ENCODE measurements around the gene PTPRQ.

Gene PTPRQ

GRCh38 chr12:80504389-80505163, 60.5 kb downstream of the PTPRQ start:
- H3K27ac ChIP-seq (ENCODE audit: low read depth, low read length) = no peak overlapping the region
- H3K36me3 ChIP-seq (ENCODE audit: insufficient read depth, low read length) = no peaks in the 10 kb centered on the region
- no peaks in the 10 kb centered on the region for H3K4me1 ChIP-seq (ENCODE audit: insufficient read depth, low read length)
- H3K4me3 ChIP-seq (ENCODE audit: low read length) = no peak overlapping the region
- H3K27me3 ChIP-seq (ENCODE audit: insufficient read depth, low read length) = no peaks in the 10 kb centered on the region
- no peak overlapping the region for H3K9ac ChIP-seq (ENCODE audit: low read depth, low read length)
- no peaks in the 10 kb centered on the region for H3K9me3 ChIP-seq (ENCODE audit: insufficient read depth, low read depth, low read length)
- 61% methylated on average over 2 of the region's 2 CpGs for WGBS

- H3K27ac ChIP-seq (ENCODE audit: low read depth, low read length) = no peak overlapping the region
- H3K4me3 ChIP-seq (ENCODE audit: low read length) = no peak overlapping the region
- no peaks in the 10 kb centered on the region for H3K4me1 ChIP-seq (ENCODE audit: insufficient read depth, low read length)
- no peak overlapping the region for H3K9ac ChIP-seq (ENCODE audit: low read depth, low read length)
- no peaks in the 10 kb centered on the region for H3K36me3 ChIP-seq (ENCODE audit: insufficient read depth, low read length)
- WGBS = 83% methylated on average over 1 of the region's 1 CpG
- no peaks in the 10 kb centered on the region for H3K27me3 ChIP-seq (ENCODE audit: insufficient read depth, low read length)
- H3K9me3 ChIP-seq (ENCODE audit: insufficient read depth, low read depth, low read length) = no peaks in the 10 kb centered on the region
Observed at GRCh38 chr12:80509781-80510556, 65.9 kb downstream of the PTPRQ start.

- H3K9ac ChIP-seq (ENCODE audit: low read depth, low read length) = no peak overlapping the region
Observed at GRCh38 chr12:80512781-80513180, 68.7 kb downstream of the PTPRQ start.

GRCh38 chr12:80513211-80513610, 69.2 kb downstream of the PTPRQ start:
- 95% methylated on average over 18 of the region's 18 CpGs for WGBS
- H3K27ac ChIP-seq (ENCODE audit: low read depth, low read length) = no peak overlapping the region
- 0 out of 2 replicates have a peak, but pooled peaks cover 6% of the 10 kb centered on the region for H3K9me3 ChIP-seq (ENCODE audit: insufficient read depth, low read depth, low read length)
- H3K9ac ChIP-seq (ENCODE audit: low read depth, low read length) = no peak overlapping the region
- H3K4me1 ChIP-seq (ENCODE audit: insufficient read depth, low read length) = no peaks in the 10 kb centered on the region
- H3K36me3 ChIP-seq (ENCODE audit: insufficient read depth, low read length) = no peaks in the 10 kb centered on the region
- no peak overlapping the region for H3K4me3 ChIP-seq (ENCODE audit: low read length)
- H3K27me3 ChIP-seq (ENCODE audit: insufficient read depth, low read length) = no peaks in the 10 kb centered on the region

More at GRCh38 chr12:80512781-80513180, 68.7 kb downstream of the PTPRQ start:
- Histone ChIP-seq H3K9me3 (ENCODE audit: insufficient read depth, low read depth, low read length) (0 out of 2 replicates have a peak, but pooled peaks cover 3% of the 10 kb centered on the region), H3K36me3 (ENCODE audit: insufficient read depth, low read length) (no peaks in the 10 kb centered on the region), H3K27ac (ENCODE audit: low read depth, low read length) (no peak overlapping the region), H3K27me3 (ENCODE audit: insufficient read depth, low read length) (no peaks in the 10 kb centered on the region), H3K4me3 (ENCODE audit: low read length) (no peak overlapping the region), H3K4me1 (ENCODE audit: insufficient read depth, low read length) (no peaks in the 10 kb centered on the region)
- WGBS = 84% methylated on average over 11 of the region's 11 CpGs

GRCh38 chr12:80517655-80518054, 73.6 kb downstream of the PTPRQ start:
- 98% methylated on average over 2 of the region's 2 CpGs for WGBS
- no peak overlapping the region for H3K4me3 ChIP-seq (ENCODE audit: low read length)
- H3K9ac ChIP-seq (ENCODE audit: low read depth, low read length) = no peak overlapping the region
- no peaks in the 10 kb centered on the region for H3K4me1 ChIP-seq (ENCODE audit: insufficient read depth, low read length)
- 0 out of 2 replicates have a peak, but pooled peaks cover 6% of the 10 kb centered on the region for H3K9me3 ChIP-seq (ENCODE audit: insufficient read depth, low read depth, low read length)
- no peaks in the 10 kb centered on the region for H3K36me3 ChIP-seq (ENCODE audit: insufficient read depth, low read length)
- H3K27me3 ChIP-seq (ENCODE audit: insufficient read depth, low read length) = no peaks in the 10 kb centered on the region
- H3K27ac ChIP-seq (ENCODE audit: low read depth, low read length) = no peak overlapping the region

- Histone ChIP-seq H3K4me3 (ENCODE audit: low read length) (no peak overlapping the region), H3K27me3 (ENCODE audit: insufficient read depth, low read length) (no peaks in the 10 kb centered on the region), H3K27ac (ENCODE audit: low read depth, low read length) (no peak overlapping the region), H3K9me3 (ENCODE audit: insufficient read depth, low read depth, low read length) (no peaks in the 10 kb centered on the region), H3K4me1 (ENCODE audit: insufficient read depth, low read length) (no peaks in the 10 kb centered on the region), H3K36me3 (ENCODE audit: insufficient read depth, low read length) (no peaks in the 10 kb centered on the region), H3K9ac (ENCODE audit: low read depth, low read length) (no peak overlapping the region)
Observed at GRCh38 chr12:80531646-80532045, 87.6 kb downstream of the PTPRQ start.

GRCh38 chr12:80539029-80539428, 95.0 kb downstream of the PTPRQ start:
- Histone ChIP-seq H3K27me3 (ENCODE audit: insufficient read depth, low read length) (no peaks in the 10 kb centered on the region), H3K36me3 (ENCODE audit: insufficient read depth, low read length) (no peaks in the 10 kb centered on the region), H3K4me1 (ENCODE audit: insufficient read depth, low read length) (peaks cover 15% of the 10 kb centered on the region; the same call in 1 of the 2 replicates), H3K4me3 (ENCODE audit: low read length) (no peak overlapping the region), H3K27ac (ENCODE audit: low read depth, low read length) (peak overlapping the region; percentile 8; the same call in 1 of the 2 replicates), H3K9me3 (ENCODE audit: insufficient read depth, low read depth, low read length) (no peaks in the 10 kb centered on the region), H3K9ac (ENCODE audit: low read depth, low read length) (no peak overlapping the region)
- WGBS = no CpG with 5 or more reads among the region's 2 CpGs

GRCh38 chr12:80549298-80549697, 105.3 kb downstream of the PTPRQ start:
- H3K9ac ChIP-seq (ENCODE audit: low read depth, low read length) = no peak overlapping the region
- H3K36me3 ChIP-seq (ENCODE audit: insufficient read depth, low read length) = no peaks in the 10 kb centered on the region
- H3K27me3 ChIP-seq (ENCODE audit: insufficient read depth, low read length) = no peaks in the 10 kb centered on the region
- WGBS = 77% methylated on average over 2 of the region's 3 CpGs
- no peaks in the 10 kb centered on the region for H3K4me1 ChIP-seq (ENCODE audit: insufficient read depth, low read length)
- H3K9me3 ChIP-seq (ENCODE audit: insufficient read depth, low read depth, low read length) = no peaks in the 10 kb centered on the region
- H3K27ac ChIP-seq (ENCODE audit: low read depth, low read length) = no peak overlapping the region
- H3K4me3 ChIP-seq (ENCODE audit: low read length) = no peak overlapping the region

- Histone ChIP-seq H3K36me3 (ENCODE audit: insufficient read depth, low read length) (no peaks in the 10 kb centered on the region), H3K4me1 (ENCODE audit: insufficient read depth, low read length) (no peaks in the 10 kb centered on the region), H3K27me3 (ENCODE audit: insufficient read depth, low read length) (no peaks in the 10 kb centered on the region), H3K4me3 (ENCODE audit: low read length) (no peak overlapping the region), H3K9me3 (ENCODE audit: insufficient read depth, low read depth, low read length) (no peaks in the 10 kb centered on the region), H3K9ac (ENCODE audit: low read depth, low read length) (no peak overlapping the region), H3K27ac (ENCODE audit: low read depth, low read length) (no peak overlapping the region)
- 86% methylated on average over 1 of the region's 1 CpG for WGBS
Observed at GRCh38 chr12:80551897-80552296, 107.9 kb downstream of the PTPRQ start.

GRCh38 chr12:80553316-80553715, 109.3 kb downstream of the PTPRQ start:
- H3K27me3 ChIP-seq (ENCODE audit: insufficient read depth, low read length) = no peaks in the 10 kb centered on the region
- no peaks in the 10 kb centered on the region for H3K9me3 ChIP-seq (ENCODE audit: insufficient read depth, low read depth, low read length)
- H3K27ac ChIP-seq (ENCODE audit: low read depth, low read length) = no peak overlapping the region
- H3K9ac ChIP-seq (ENCODE audit: low read depth, low read length) = no peak overlapping the region
- H3K4me1 ChIP-seq (ENCODE audit: insufficient read depth, low read length) = no peaks in the 10 kb centered on the region
- H3K4me3 ChIP-seq (ENCODE audit: low read length) = no peak overlapping the region
- WGBS = 96% methylated on average over 3 of the region's 3 CpGs
- H3K36me3 ChIP-seq (ENCODE audit: insufficient read depth, low read length) = no peaks in the 10 kb centered on the region

GRCh38 chr12:80556566-80556965, 112.5 kb downstream of the PTPRQ start:
- 100% methylated on average over 1 of the region's 1 CpG for WGBS
- Histone ChIP-seq H3K9me3 (ENCODE audit: insufficient read depth, low read depth, low read length) (no peaks in the 10 kb centered on the region), H3K9ac (ENCODE audit: low read depth, low read length) (no peak overlapping the region), H3K4me1 (ENCODE audit: insufficient read depth, low read length) (no peaks in the 10 kb centered on the region), H3K27ac (ENCODE audit: low read depth, low read length) (no peak overlapping the region), H3K36me3 (ENCODE audit: insufficient read depth, low read length) (no peaks in the 10 kb centered on the region), H3K27me3 (ENCODE audit: insufficient read depth, low read length) (no peaks in the 10 kb centered on the region), H3K4me3 (ENCODE audit: low read length) (no peak overlapping the region)
